GM12872 (cell line): ENCODE measurements around the gene LCN6.

Source experiments
- TF ChIP-seq, protein P1 (sequence below): IDR thresholded peaks from 3 replicates; pipeline ENCODE4 v1.5.1; 2011; ENCODE audit warnings: low read depth, mild to moderate bottlenecking, low read length, moderate library complexity; ENCODE audit not compliant: insufficient read depth

The LCN6 gene

DNA sequence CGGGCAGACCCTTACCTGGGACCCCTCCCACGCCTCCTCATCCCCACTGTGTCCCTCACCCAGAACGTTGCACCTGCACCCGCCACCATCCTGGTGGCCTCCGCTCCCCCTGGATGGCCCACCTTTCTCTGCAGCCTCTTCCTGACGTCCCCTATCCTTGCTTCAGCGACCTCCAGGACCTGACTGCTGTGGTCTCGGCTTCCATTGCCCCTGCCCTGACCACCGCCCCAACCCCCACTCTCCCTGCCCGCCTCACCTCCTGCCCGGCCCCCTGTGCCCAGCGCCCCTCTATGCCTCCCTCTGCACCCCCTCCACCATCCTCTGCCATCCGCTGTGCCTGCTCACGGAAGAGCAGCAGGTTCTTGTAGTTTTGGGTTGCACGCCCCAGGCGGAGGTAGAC, 7.8 kb downstream of the LCN6 start:
- TF ChIP-seq, protein P1, sequence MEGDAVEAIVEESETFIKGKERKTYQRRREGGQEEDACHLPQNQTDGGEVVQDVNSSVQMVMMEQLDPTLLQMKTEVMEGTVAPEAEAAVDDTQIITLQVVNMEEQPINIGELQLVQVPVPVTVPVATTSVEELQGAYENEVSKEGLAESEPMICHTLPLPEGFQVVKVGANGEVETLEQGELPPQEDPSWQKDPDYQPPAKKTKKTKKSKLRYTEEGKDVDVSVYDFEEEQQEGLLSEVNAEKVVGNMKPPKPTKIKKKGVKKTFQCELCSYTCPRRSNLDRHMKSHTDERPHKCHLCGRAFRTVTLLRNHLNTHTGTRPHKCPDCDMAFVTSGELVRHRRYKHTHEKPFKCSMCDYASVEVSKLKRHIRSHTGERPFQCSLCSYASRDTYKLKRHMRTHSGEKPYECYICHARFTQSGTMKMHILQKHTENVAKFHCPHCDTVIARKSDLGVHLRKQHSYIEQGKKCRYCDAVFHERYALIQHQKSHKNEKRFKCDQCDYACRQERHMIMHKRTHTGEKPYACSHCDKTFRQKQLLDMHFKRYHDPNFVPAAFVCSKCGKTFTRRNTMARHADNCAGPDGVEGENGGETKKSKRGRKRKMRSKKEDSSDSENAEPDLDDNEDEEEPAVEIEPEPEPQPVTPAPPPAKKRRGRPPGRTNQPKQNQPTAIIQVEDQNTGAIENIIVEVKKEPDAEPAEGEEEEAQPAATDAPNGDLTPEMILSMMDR, result no peak

DNA sequence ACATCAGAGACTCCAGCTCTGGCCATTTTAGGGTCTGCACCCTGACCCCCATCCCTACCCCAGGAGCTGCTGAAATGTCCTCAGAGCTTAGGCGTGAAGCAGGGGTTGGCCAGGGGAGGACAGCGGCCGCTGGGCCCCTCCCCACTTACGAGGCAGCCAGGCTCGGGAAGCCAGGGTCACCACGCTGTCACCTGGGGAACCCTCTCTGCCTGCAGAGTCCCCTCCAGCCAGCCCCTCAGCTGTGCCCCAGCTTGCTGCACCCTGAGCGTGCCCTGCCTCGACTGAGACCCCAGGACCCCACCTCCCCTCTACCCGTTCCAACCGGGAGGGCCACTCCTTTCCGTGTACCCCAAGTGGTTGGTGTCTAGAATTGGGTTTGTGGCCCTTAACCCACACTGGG, 8.3 kb downstream of the LCN6 start:
- TF ChIP-seq, protein P1, result no peak

- TF ChIP-seq, protein P1, result no peak
Measured at GRCh38 chr9:136739509-136739908, 8.8 kb downstream of the LCN6 start.

GRCh38 chr9:136738960-136739359, 9.4 kb downstream of the LCN6 start:
- TF ChIP-seq, protein P1, result no peak

- TF ChIP-seq, protein P1, result no peak
Measured at GRCh38 chr9:136735812-136736480, 12.4 kb downstream of the LCN6 start.

DNA sequence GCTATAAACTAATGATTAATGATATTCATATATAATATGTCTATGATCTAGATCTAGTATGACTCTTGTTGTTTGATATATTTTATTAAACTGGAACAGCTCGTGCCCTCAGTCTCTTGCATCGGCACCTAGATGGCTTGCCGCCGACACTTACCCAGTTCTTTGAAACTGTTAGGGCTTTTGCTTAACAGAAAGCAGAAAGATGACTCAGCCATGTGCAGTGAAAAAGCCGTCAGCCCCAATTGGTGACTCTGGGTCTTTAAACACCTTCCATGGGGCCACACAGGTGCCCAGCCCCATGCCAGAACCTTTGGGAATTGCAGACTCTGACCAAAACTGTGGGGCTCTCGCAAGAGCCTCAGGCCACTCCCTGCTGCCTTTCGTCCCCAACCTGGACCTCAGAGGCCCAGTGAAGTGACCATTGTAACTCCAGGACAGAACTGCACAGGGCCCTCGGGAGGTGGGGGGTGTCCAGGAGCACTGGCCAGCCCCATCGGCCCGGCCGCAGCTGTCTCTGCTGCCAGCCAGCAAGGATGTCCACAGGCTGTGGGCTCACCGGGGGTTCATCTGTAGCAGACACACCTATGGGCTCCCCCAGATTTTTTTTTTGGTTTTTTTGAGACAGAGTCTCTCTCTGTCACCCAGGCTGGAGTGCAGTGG, 13.4 kb downstream of the LCN6 start:
- TF ChIP-seq, protein P1, result no peak

GRCh38 chr9:136733611-136734010, 14.7 kb downstream of the LCN6 start:
- TF ChIP-seq, protein P1, result no peak
